ENCODE results near the gene GPS2.

GRCh38 chr17:7315570-7316235 is 543 bp upstream of the GPS2 start:
- TF ChIP-seq, protein P1, sequence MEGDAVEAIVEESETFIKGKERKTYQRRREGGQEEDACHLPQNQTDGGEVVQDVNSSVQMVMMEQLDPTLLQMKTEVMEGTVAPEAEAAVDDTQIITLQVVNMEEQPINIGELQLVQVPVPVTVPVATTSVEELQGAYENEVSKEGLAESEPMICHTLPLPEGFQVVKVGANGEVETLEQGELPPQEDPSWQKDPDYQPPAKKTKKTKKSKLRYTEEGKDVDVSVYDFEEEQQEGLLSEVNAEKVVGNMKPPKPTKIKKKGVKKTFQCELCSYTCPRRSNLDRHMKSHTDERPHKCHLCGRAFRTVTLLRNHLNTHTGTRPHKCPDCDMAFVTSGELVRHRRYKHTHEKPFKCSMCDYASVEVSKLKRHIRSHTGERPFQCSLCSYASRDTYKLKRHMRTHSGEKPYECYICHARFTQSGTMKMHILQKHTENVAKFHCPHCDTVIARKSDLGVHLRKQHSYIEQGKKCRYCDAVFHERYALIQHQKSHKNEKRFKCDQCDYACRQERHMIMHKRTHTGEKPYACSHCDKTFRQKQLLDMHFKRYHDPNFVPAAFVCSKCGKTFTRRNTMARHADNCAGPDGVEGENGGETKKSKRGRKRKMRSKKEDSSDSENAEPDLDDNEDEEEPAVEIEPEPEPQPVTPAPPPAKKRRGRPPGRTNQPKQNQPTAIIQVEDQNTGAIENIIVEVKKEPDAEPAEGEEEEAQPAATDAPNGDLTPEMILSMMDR (IDR thresholded peaks at IDR 0.05; ENCODE audit: poor library complexity), result no peak
- TF ChIP-seq EZH2 (IDR thresholded peaks at IDR 0.05; ENCODE audit: borderline replicate concordance) (no peak), EZH2phosphoT487 (IDR thresholded peaks at IDR 0.05; ENCODE audit: low read depth, severe bottlenecking, unreplicated experiment) (no peak)

Data from hepatocyte (in vitro differentiated cells).